ENCODE results near the gene APH1A. TPM values are rescaled to one million over a fixed set of nuclear protein-coding genes. Genes with fewer than 3 reads are reported as not detected.

Gene APH1A
- total and polyA plus RNA-seq, 2 experiments from 2014 or later = 52.1 to 148 TPM

DNA sequence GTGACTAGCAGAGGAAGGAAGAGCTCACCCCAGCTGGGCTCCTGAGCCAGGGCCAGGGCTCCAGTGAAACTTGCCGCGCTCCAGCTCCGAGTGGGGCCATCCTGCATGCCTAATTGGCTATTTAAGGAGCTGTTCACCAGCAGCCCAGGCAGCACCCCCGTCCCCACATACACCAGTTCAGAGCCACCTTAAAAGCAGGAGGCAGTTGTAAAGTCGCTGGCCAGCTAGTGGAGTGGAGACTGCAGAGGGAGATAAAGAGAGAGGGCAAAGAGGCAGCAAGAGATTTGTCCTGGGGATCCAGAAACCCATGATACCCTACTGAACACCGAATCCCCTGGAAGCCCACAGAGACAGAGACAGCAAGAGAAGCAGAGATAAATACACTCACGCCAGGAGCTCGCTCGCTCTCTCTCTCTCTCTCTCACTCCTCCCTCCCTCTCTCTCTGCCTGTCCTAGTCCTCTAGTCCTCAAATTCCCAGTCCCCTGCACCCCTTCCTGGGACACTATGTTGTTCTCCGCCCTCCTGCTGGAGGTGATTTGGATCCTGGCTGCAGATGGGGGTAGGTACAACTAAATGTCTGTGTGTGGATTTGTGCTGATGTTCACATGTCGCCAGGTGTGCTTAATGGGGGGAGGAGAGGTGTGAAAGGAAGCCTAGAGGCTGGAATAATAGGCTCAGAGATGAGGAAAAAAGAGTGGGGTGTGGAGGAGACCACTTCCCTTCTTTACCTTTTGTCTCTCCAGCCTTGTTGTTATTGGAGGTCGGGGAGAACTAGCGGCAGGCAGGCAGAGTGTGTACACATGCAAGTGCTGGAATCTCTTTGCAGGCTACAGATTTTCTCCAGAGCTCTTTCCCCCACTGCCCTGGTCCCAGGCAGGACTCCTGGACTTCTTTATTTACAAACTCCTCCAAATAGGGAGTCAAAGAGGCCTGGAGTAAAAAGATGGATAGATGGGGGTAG lies 10.9 kb downstream of the APH1A start, which contains the start of gene CA14:
CA14 (plus strand) TSS at position 151 of the 962 bp plus-strand sequence; CDS start at position 506, 355 bp downstream.
- no peaks in the 10 kb centered on the region for H4K20me1 ChIP-seq (ENCODE audit: insufficient read depth, poor library complexity, severe bottlenecking)
- H3K27me3 ChIP-seq = no peaks in the 10 kb centered on the region
- DNase-seq (ENCODE audit: low spot score) = no peak
- peak within 1 kb of the TSS; percentile 85 for H3K27ac ChIP-seq
- peaks cover 48% of the 10 kb centered on the region for H3K4me1 ChIP-seq (ENCODE audit: insufficient read depth)
- no peaks in the 10 kb centered on the region for H3K9me3 ChIP-seq (ENCODE audit: low read depth)
- TF ChIP-seq CTCF (IDR thresholded peaks at IDR 0.05; ENCODE audit: poor library complexity) (no peak), EZH2 (IDR thresholded peaks at IDR 0.05; ENCODE audit: borderline replicate concordance) (no peak), EZH2phosphoT487 (IDR thresholded peaks at IDR 0.05; ENCODE audit: low read depth, severe bottlenecking, unreplicated experiment) (no peak)
- no peaks in the 10 kb centered on the region for H3K9me2 ChIP-seq (replicated peaks; ENCODE audit: insufficient read depth)
- H2AFZ ChIP-seq = peak within 1 kb of the TSS; percentile 75
- 14% methylated on average over 13 of the region's 13 CpGs for WGBS (ENCODE audit: low lambda C conversion rate, missing lambda C conversion rate)
- H3K36me3 ChIP-seq (replicated peaks; ENCODE audit: insufficient read depth, low read depth) = no peaks in the 10 kb centered on the region
- H3K4me3 ChIP-seq = no peak within 1 kb of the TSS
- H3K79me2 ChIP-seq = no peaks in the 10 kb centered on the region
- H3K4me2 ChIP-seq = peak within 1 kb of the TSS; percentile 76

DNA sequence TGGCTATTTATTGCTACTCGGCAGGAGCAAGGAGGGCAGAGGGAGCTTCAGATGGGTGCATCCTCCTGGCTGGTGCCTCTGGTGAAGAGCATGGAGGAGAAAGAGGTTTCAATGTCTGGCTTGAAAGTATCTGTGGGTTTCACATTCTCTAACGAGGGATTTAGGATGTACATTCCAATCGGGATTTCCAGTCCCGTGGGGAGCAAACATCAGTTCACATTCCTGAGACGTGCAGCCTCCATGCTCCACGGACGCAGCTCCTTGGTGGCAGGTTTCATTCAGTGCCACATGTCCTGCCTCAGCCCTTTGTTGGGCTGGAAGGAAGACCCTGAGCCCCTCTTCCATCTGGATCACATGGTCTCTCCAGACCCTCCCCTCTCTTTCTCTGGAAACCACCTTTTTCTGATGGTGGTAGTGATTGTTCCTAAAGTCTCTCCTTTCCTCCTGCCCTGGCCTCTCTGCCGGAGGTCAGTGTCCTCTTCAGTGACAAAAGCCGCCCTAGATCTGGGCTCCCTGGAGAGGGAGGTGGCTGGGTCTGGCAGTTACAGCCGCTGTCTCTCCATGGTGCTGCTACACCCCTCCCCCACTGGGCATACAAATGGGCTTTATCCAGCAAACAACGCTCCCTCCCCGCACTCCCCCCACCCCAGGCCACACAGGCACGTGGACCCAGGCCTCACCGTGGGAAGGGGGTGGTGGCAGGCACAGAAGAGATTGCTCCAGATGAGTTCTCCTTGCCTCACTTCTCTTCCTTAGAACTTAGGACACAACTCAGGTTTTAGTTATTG lies 12.1 kb downstream of the APH1A start:
- peak; percentile 50 for DNase-seq (ENCODE audit: low spot score)
- H3K79me2 ChIP-seq = no peaks in the 10 kb centered on the region
- 10% methylated on average over 12 of the region's 14 CpGs for WGBS (ENCODE audit: low lambda C conversion rate, missing lambda C conversion rate)

GRCh38 chr1:150256198-150256553 lies 12.6 kb downstream of the APH1A start:
- no peaks in the 10 kb centered on the region for H3K9me2 ChIP-seq (replicated peaks; ENCODE audit: insufficient read depth)
- peak overlapping the region; percentile 75 for H2AFZ ChIP-seq
- H3K36me3 ChIP-seq (replicated peaks; ENCODE audit: insufficient read depth, low read depth) = no peaks in the 10 kb centered on the region
- H3K27ac ChIP-seq = peak overlapping the region; percentile 51
- no peaks in the 10 kb centered on the region for H3K79me2 ChIP-seq
- no peaks in the 10 kb centered on the region for H3K27me3 ChIP-seq
- DNase-seq (ENCODE audit: low spot score) = no peak
- no peaks in the 10 kb centered on the region for H4K20me1 ChIP-seq (ENCODE audit: insufficient read depth, poor library complexity, severe bottlenecking)
- 4% methylated on average over 1 of the region's 1 CpG for WGBS (ENCODE audit: low lambda C conversion rate, missing lambda C conversion rate)
- H3K4me3 ChIP-seq = no peak overlapping the region
- H3K4me2 ChIP-seq = peak overlapping the region; percentile 76
- no peaks in the 10 kb centered on the region for H3K9me3 ChIP-seq (ENCODE audit: low read depth)
- TF ChIP-seq EZH2 (IDR thresholded peaks at IDR 0.05; ENCODE audit: borderline replicate concordance) (no peak), EZH2phosphoT487 (IDR thresholded peaks at IDR 0.05; ENCODE audit: low read depth, severe bottlenecking, unreplicated experiment) (no peak), CTCF (IDR thresholded peaks at IDR 0.05; ENCODE audit: poor library complexity) (no peak)
- peaks cover 48% of the 10 kb centered on the region for H3K4me1 ChIP-seq (ENCODE audit: insufficient read depth)

More for the DNA sequence above, 12.1 kb downstream of the APH1A start:
- TF ChIP-seq EZH2 (IDR thresholded peaks at IDR 0.05; ENCODE audit: borderline replicate concordance) (no peak), CTCF (IDR thresholded peaks at IDR 0.05; ENCODE audit: poor library complexity) (no peak), EZH2phosphoT487 (IDR thresholded peaks at IDR 0.05; ENCODE audit: low read depth, severe bottlenecking, unreplicated experiment) (no peak)
- Histone ChIP-seq H3K4me1 (ENCODE audit: insufficient read depth) (peaks cover 48% of the 10 kb centered on the region), H4K20me1 (ENCODE audit: insufficient read depth, poor library complexity, severe bottlenecking) (no peaks in the 10 kb centered on the region), H3K36me3 (replicated peaks; ENCODE audit: insufficient read depth, low read depth) (no peaks in the 10 kb centered on the region), H3K9me3 (ENCODE audit: low read depth) (no peaks in the 10 kb centered on the region), H3K4me2 (peak overlapping the region; percentile 76), H3K9me2 (replicated peaks; ENCODE audit: insufficient read depth) (no peaks in the 10 kb centered on the region), H3K27ac (peak overlapping the region; percentile 51), H3K4me3 (no peak overlapping the region), H2AFZ (peak overlapping the region; percentile 75), H3K27me3 (no peaks in the 10 kb centered on the region)
